HepG2 (cell line): ENCODE measurements around the gene TBX5. TPM values are rescaled to one million over a fixed set of nuclear protein-coding genes. Genes with fewer than 3 reads are reported as not detected.

Experiments used
- ATAC-seq: fragments of 200-7000 bp; cut with Tn5 transposase; 3 replicates; pipeline ENCODE4 v1.9.1; 2020; ENCODE audit warnings: mild to moderate bottlenecking, moderate library complexity
- BruUV-seq: library from RNA; stranded (reverse); fragments of 400-500 nt; replicated peaks from 2 replicates; lab custom pipeline; 2021; lab: Mats Ljungman, UMichigan
- CTCF ChIA-PET: fragments of 300-600 bp; formaldehyde crosslinking; extraction: SDS; loops from one replicate; lab custom pipeline; 2021; ENCODE audit warnings: low total read pairs, inconsistent platforms, low intra/inter-chr PET ratio; lab: Yijun Ruan, JAX
- POLR2A ChIA-PET: fragments of 350-600 bp; sonication (Branson Sonifier 250); formaldehyde crosslinking; loops from one replicate; lab custom pipeline; 2020; ENCODE audit warnings: antibody characterized with exemption, inconsistent platforms; lab: Yijun Ruan, JAX
- DNase-seq: peaks from one replicate; pipeline ENCODE4 v3.0.0-alpha.2; 2015; ENCODE audit warnings: low spot score
- FAIRE-seq: peaks from 3 replicates; lab custom pipeline; 2011; peaks lifted over from hg19 to GRCh38; lab: Jason Lieb, UNC
- H2AFZ ChIP-seq: one replicate; pipeline ENCODE4 v1.6.1; 2011; ENCODE audit warnings: low read length, inconsistent platforms
- H3K27ac ChIP-seq: fragments of 300-600 bp; 3 replicates; pipeline ENCODE4 v1.8.0; 2011; ENCODE audit warnings: mixed run types, mild to moderate bottlenecking, mixed read lengths, low read length, inconsistent platforms; ENCODE audit not compliant: insufficient read depth; ENCODE audit errors: extremely low read length
- H3K27me3 ChIP-seq, 2 experiments: fragments of 200-600 bp in 1 of 2; 2 replicates in 1 of 2; 3 replicates in 1 of 2; pipeline versions ENCODE4 v1.6.0 to v1.8.0; 2011; ENCODE audit warnings: low read length in 2 of 2, mild to moderate bottlenecking in 2 of 2, moderate library complexity in 2 of 2, inconsistent platforms in 1 of 2; ENCODE audit not compliant: insufficient read depth in 2 of 2, control insufficient read depth in 1 of 2
- H3K36me3 ChIP-seq, 2 experiments: fragments of 200-600 bp in 1 of 2; replicated peaks in 1 of 2; 2 replicates in 1 of 2; 3 replicates in 1 of 2; pipeline versions ENCODE4 v1.5.1 to v1.8.0; 2011; ENCODE audit warnings: low read length in 2 of 2, inconsistent platforms in 1 of 2; ENCODE audit not compliant: insufficient read depth in 2 of 2, control insufficient read depth in 1 of 2
- H3K4me1 ChIP-seq: 2 replicates; pipeline ENCODE4 v1.5.1; 2012; ENCODE audit warnings: low read length, inconsistent platforms; ENCODE audit not compliant: insufficient read depth
- H3K4me2 ChIP-seq: 2 replicates; pipeline ENCODE4 v1.6.0; 2011; ENCODE audit warnings: low read depth, low read length, inconsistent platforms
- H3K4me3 ChIP-seq, 3 experiments: fragments of 200-600 bp in 1 of 3; sonication (generic), shearing (Covaris generic) in 1 of 3; replicated peaks in 1 of 3; 2 replicates each; pipeline ENCODE4 v1.5.1; 2011 to 2016; ENCODE audit warnings: low read length in 3 of 3, inconsistent platforms in 2 of 3, low read depth in 2 of 3, mild to moderate bottlenecking in 2 of 3, control low read depth in 1 of 3, mixed read lengths in 1 of 3; ENCODE audit not compliant: insufficient read depth in 1 of 3
- H3K79me2 ChIP-seq: one replicate; pipeline ENCODE4 v1.6.1; 2011; ENCODE audit warnings: low read length, inconsistent platforms; ENCODE audit not compliant: insufficient read depth
- H3K9ac ChIP-seq: 2 replicates; pipeline ENCODE4 v1.6.0; 2011; ENCODE audit warnings: mild to moderate bottlenecking, low read depth, low read length, inconsistent platforms; ENCODE audit not compliant: insufficient read depth
- H3K9me3 ChIP-seq: 2 replicates; pipeline ENCODE4 v1.5.1; 2012; ENCODE audit warnings: mild to moderate bottlenecking, low read length
- H4K20me1 ChIP-seq: 2 replicates; pipeline ENCODE4 v1.6.0; 2011; ENCODE audit warnings: inconsistent platforms, mild to moderate bottlenecking, low read length, moderate library complexity; ENCODE audit not compliant: insufficient read depth
- GZF1 ChIP-seq: sonication (generic); formaldehyde crosslinking; IDR thresholded peaks from 2 replicates; pipeline ENCODE4 v1.5.1; 2020; ENCODE audit warnings: mild to moderate bottlenecking, missing genetic modification reagents
- MEIS1 ChIP-seq: sonication (generic); formaldehyde crosslinking; IDR thresholded peaks from 2 replicates; pipeline ENCODE4 v1.9.0; 2021; ENCODE audit warnings: mild to moderate bottlenecking, missing genetic modification reagents, moderate library complexity, borderline replicate concordance
- NFRKB ChIP-seq: fragments of 450-650 bp; IDR thresholded peaks from 2 replicates; pipeline ENCODE4 v1.6.1; 2017
- PHF21A ChIP-seq: sonication (generic); formaldehyde crosslinking; IDR thresholded peaks from 2 replicates; pipeline ENCODE4 v1.5.0; 2020; ENCODE audit warnings: mild to moderate bottlenecking, missing genetic modification reagents
- SCMH1 ChIP-seq: sonication (generic); formaldehyde crosslinking; IDR thresholded peaks from 2 replicates; pipeline ENCODE4 v1.9.0; 2021; ENCODE audit warnings: missing genetic modification reagents, mild to moderate bottlenecking, borderline replicate concordance
- ZNF430 ChIP-seq: sonication (generic); formaldehyde crosslinking; IDR thresholded peaks from 2 replicates; pipeline ENCODE4 v1.9.0; 2021; ENCODE audit warnings: mild to moderate bottlenecking, missing genetic modification reagents
- ZNF451 ChIP-seq: sonication (generic); formaldehyde crosslinking; IDR thresholded peaks from 2 replicates; pipeline ENCODE4 v1.5.0; 2020; ENCODE audit warnings: mild to moderate bottlenecking, missing genetic modification reagents
- WGBS: methylation state at CpG from one replicate; pipeline ENCODE4 v1.1.6; 2017; ENCODE audit warnings: low lambda C conversion rate; 5-methylcytosine and 5-hydroxymethylcytosine counted together
- in situ Hi-C: cut with HindIII; loops from 2 replicates; pipeline ENCODE4 v1.10.0; 2017; ENCODE audit warnings: low pct_unique_long_range_greater_than_20kb; ENCODE audit not compliant: extremely low pct_ligation_motif_present
- intact Hi-C: fragments of 100-400 bp; cut with micrococcal nuclease; formaldehyde crosslinking; loops from one replicate; pipeline ENCODE4 v1.10.0; 2022; ENCODE audit not compliant: unreplicated experiment
- polyA plus RNA-seq, 8 experiments: library from polyadenylated mRNA; depleted of rRNA in 3 of 8; stranded (reverse) in 7 of 8; unstranded in 1 of 8; fragments of >200 nt; fragmentation: Illumina TruSeq in 4 of 8; extraction: Trizol in 4 of 8; gene quantifications; 2 replicates each; pipeline versions ENCODE4 v1.2.1 to v1.2.3, GENCODE V29; 2011 to 2016; ENCODE audit warnings: low read depth in 4 of 8, missing spikeins in 1 of 8, mixed read lengths in 1 of 8; ENCODE audit not compliant: insufficient read depth in 1 of 8
- total RNA-seq, 5 experiments: library from RNA; depleted of rRNA; stranded (reverse); fragments of >200 nt; fragmentation: Illumina TruSeq; extraction: Trizol; gene quantifications; 2 replicates each; pipeline ENCODE4 v1.2.3, GENCODE V29; 2016; ENCODE audit warnings: low read depth in 1 of 5
- TF ChIP-seq, protein P1 (sequence below): sonication (generic); formaldehyde crosslinking; IDR thresholded peaks from 2 replicates; pipeline ENCODE4 v1.9.0; 2022; ENCODE audit warnings: low read depth, missing genetic modification reagents
- TF ChIP-seq, protein P2 (sequence below): sonication (generic); formaldehyde crosslinking; IDR thresholded peaks from 2 replicates; pipeline ENCODE4 v1.4.0; 2020; ENCODE audit warnings: mild to moderate bottlenecking, missing genetic modification reagents, borderline replicate concordance
- TF ChIP-seq, protein P3 (sequence below): sonication (generic); formaldehyde crosslinking; conservative IDR thresholded peaks from 2 replicates; pipeline ENCODE4 v1.4.0; 2020; ENCODE audit warnings: mild to moderate bottlenecking, missing genetic modification reagents, moderate library complexity

The TBX5 gene
- total and polyA plus RNA-seq, 2 of the 13 experiments (the other 11 are each of a cell fraction or from before 2014, with no cell fraction given) = not detected

DNA sequence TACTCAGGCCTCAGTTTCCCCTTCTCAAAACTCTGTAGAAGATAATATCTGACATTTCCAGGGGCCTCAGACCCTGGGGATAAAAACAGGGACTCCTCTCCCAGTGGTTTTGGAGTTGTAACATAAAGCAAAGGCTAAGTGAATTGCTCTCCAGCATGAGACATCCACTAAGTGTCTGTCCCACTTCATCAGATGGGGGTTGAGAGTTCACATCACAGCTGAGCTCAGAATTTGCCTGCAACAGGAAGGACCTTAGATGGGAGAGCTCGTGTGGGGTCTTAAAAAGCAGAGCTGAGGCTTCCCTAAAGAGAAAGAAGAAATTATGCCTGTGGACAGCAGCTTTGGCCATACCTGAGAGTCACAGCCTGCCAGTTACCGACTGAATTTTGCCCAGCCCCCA, 61.1 kb downstream of the TBX5 start:
- Histone ChIP-seq H3K27me3 (peaks cover 1 to 9% of the 10 kb centered on the region in 2 experiments; a peak in 1 of 5 replicates), H2AFZ (no peak overlapping the region), H3K27ac (no peak overlapping the region), H4K20me1 (no peaks in the 10 kb centered on the region), H3K79me2 (no peaks in the 10 kb centered on the region), H3K36me3 (no peaks in the 10 kb centered on the region), H3K4me2 (no peak overlapping the region), H3K4me1 (no peaks in the 10 kb centered on the region), H3K9me3 (no peaks in the 10 kb centered on the region), H3K9ac (no peak overlapping the region), H3K4me3 (no peak overlapping the region)
- TF ChIP-seq, protein P1, sequence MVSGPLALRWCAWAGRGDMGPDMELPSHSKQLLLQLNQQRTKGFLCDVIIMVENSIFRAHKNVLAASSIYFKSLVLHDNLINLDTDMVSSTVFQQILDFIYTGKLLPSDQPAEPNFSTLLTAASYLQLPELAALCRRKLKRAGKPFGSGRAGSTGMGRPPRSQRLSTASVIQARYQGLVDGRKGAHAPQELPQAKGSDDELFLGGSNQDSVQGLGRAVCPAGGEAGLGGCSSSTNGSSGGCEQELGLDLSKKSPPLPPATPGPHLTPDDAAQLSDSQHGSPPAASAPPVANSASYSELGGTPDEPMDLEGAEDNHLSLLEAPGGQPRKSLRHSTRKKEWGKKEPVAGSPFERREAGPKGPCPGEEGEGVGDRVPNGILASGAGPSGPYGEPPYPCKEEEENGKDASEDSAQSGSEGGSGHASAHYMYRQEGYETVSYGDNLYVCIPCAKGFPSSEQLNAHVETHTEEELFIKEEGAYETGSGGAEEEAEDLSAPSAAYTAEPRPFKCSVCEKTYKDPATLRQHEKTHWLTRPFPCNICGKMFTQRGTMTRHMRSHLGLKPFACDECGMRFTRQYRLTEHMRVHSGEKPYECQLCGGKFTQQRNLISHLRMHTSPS = no peak
- TF ChIP-seq ZNF430 (CRISPR knock-in tag) (no peak), GZF1 (CRISPR knock-in tag) (no peak), NFRKB (no peak), ZNF451 (no peak), PHF21A (CRISPR knock-in tag) (no peak), MEIS1 (CRISPR knock-in tag) (no peak), SCMH1 (CRISPR knock-in tag) (no peak)
- TF ChIP-seq, protein P2, sequence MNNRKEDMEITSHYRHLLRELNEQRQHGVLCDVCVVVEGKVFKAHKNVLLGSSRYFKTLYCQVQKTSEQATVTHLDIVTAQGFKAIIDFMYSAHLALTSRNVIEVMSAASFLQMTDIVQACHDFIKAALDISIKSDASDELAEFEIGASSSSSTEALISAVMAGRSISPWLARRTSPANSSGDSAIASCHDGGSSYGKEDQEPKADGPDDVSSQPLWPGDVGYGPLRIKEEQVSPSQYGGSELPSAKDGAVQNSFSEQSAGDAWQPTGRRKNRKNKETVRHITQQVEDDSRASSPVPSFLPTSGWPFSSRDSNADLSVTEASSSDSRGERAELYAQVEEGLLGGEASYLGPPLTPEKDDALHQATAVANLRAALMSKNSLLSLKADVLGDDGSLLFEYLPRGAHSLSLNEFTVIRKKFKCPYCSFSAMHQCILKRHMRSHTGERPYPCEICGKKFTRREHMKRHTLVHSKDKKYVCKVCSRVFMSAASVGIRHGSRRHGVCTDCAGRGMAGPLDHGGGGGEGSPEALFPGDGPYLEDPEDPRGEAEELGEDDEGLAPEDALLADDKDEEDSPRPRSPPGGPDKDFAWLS = no peak
- TF ChIP-seq, protein P3, sequence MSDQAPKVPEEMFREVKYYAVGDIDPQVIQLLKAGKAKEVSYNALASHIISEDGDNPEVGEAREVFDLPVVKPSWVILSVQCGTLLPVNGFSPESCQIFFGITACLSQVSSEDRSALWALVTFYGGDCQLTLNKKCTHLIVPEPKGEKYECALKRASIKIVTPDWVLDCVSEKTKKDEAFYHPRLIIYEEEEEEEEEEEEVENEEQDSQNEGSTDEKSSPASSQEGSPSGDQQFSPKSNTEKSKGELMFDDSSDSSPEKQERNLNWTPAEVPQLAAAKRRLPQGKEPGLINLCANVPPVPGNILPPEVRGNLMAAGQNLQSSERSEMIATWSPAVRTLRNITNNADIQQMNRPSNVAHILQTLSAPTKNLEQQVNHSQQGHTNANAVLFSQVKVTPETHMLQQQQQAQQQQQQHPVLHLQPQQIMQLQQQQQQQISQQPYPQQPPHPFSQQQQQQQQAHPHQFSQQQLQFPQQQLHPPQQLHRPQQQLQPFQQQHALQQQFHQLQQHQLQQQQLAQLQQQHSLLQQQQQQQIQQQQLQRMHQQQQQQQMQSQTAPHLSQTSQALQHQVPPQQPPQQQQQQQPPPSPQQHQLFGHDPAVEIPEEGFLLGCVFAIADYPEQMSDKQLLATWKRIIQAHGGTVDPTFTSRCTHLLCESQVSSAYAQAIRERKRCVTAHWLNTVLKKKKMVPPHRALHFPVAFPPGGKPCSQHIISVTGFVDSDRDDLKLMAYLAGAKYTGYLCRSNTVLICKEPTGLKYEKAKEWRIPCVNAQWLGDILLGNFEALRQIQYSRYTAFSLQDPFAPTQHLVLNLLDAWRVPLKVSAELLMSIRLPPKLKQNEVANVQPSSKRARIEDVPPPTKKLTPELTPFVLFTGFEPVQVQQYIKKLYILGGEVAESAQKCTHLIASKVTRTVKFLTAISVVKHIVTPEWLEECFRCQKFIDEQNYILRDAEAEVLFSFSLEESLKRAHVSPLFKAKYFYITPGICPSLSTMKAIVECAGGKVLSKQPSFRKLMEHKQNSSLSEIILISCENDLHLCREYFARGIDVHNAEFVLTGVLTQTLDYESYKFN (CRISPR knock-in tag) = no peak
- WGBS = 0% methylated on average over 2 of the region's 2 CpGs
- BruUV-seq = no TSS peak
- POLR2A ChIA-PET = no interaction called here
- CTCF ChIA-PET = no interaction called here
- intact Hi-C loops = no loop called here
- no peak for ATAC-seq
- FAIRE-seq = no peak
- in situ Hi-C loops = no loop called here
- DNase-seq = no peak
